ENCODE data around the gene ALK.

ALK gene

DNA sequence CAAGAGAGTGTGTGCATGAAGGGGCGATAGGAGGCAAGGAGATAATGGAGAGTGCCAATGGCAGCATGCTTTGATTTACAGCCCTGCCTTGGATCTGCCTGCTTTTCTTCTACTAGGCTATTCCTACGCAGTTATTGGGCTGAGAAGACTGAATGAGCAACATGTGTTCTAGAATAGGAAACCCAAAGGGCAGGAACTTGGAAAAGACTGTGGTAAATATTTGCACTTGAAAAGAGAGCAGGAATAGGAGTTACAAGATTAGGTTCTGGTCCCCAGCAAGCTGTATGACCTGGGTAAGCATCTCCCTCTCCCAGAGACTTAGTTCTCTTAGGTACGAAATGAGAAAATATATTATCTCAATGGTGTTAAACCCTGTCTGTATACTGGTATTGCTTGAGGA, 438.5 kb downstream of the ALK start:
- no peak for DNase-seq

DNA sequence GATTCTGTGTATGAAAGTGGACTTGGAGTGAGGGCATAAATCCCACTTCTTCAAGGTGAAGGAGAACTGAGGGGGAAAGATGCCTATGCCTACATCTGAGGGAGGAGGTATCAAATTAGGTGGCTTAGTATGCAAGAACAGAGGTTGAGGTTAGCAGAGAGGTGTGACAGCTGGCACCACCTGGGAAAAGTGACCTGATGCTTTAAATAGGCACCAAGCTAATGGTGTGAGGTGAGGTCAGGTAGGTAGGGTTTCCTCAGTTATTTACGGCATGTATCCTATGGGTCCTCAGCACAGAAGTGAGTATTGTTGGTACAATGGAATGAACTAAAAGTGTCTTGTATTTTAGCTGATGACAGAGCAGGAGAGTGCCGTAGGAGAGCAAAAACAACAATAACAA, 439.0 kb downstream of the ALK start:
- DNase-seq, result no peak

DNA sequence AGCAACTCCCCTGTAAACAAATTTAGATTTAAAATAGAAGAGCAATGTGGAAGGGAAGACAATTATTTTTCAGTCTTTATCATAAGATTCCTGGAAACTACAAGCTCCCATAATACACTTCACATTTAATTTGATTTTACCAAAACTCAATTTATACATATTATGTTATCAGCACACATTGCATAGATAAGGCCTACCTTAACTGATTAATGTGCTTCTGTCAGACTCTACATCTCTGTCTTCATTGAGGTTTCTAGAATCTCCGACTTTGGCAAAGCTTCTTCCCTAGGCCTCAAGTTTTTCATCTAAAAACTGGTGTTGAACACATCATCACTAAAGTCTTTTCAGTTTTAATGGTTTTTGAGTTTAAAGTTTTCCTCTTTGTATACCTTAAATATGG, 440.1 kb downstream of the ALK start:
- DNase-seq, result no peak

DNA sequence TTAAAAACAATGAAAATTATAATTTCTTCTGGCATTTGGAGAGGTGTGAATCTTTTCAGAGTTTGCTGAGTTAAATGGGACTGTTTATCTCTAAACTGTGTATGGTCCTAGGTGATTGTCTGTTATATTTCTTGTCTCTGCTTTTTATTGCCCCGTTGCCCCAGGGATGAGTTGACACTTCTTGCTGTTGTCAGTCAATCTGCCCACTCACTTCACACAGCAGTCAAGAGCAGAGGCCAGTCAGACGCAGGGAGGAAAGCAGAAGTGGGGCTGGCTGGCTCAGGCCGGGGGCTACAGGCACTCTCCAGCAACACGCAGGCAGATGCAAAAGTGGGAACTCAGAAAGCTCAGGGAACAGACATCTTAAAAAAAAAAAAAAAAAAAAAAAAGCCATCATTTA, 441.0 kb downstream of the ALK start:
- DNase-seq, result no peak

DNA sequence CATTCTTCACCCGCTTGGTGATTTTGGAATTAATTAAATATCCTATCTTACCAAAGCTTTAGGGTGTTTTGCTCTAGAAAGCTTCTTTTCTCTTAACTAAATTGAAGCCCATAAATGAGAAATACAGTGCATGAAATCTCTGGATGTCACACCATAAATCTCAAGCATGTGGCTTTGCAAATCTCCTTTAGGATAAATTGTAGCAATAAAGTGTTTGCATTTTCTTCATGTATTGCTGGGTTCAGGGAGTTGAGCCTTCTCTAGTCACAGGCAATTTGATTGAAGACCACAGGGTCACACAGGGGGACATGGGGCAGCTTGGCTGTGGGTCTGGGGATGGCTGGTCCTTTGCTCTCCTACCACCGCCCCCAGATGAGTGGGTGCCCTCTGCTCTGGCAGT, 442.0 kb downstream of the ALK start:
- DNase-seq, result no peak

DNA sequence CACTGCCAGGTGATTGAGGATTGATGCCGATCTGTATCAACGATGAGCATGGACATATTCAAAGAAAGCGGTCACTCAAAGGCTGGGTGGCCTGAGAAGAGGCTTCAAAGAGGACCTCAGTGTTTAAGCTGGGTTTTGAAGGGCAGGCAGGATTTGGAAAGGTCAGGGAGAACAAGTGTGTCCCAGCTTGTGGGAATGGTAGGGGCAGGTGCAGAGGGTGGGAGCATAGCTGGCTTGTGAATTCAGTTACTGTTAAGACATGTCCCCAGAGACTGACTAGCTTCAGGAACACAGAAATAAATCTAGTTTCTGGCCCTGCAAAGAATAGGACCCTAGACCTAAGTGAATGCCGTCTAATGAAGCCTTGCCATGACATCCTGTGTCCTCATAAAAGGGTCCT, 442.7 kb downstream of the ALK start:
- DNase-seq, result no peak

DNA sequence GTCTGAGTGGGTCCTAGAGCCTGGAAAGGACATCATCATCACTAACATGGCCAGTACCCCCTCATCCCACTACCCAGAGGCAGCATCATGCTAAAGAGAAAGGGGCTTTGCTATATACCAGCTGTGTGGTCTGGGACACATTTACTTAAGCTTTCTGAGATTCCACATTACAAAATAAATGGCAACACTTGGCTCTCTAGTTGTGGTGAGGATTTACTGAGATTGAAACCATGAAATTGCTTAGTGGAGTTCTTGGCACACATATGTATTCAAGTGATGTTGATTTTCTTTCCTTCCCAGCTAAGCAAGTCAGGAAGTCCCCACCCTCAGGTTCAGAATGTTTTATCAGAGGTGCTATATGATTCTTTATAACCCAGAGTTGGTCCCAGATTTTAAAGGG, 444.2 kb downstream of the ALK start:
- no peak for DNase-seq

DNA sequence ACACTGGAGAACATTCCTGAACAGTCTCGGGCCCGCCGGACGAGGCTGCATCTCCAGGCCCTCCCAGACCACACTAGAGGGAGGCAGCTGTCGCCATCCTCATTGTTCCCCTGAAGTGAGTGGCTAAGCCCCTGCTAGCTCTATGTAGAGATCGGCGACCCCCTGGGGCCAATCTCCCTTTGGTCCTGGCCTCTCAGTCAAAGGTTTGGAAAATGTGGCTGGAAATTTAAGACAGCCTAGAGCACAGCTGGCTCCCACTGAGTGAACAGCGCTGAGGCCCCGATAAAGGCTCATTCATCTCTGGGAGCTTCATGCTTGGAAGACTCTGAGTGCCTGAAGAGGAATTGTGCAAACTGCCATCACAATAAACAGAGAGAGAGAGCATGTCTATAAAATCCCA, 445.9 kb downstream of the ALK start:
- DNase-seq, result no peak

DNA sequence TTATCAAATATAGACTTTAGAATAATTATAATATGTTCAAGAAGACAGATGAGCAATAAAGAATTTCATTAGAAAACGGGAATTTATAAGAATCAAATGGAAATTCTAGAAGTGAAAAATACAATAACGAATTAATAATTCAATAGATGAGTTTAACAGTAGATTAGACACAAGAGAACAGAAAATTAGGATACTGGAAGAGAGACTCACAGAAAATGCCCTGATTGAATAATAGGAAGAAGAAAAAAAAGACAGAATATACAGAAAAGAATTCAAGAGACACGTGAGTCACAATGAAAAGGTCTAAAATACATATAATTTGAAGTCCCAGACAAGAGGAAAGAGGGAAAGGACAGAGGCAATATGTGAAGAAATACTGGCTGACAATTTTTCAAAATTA, 451.4 kb downstream of the ALK start:
- DNase-seq, result no peak

DNA sequence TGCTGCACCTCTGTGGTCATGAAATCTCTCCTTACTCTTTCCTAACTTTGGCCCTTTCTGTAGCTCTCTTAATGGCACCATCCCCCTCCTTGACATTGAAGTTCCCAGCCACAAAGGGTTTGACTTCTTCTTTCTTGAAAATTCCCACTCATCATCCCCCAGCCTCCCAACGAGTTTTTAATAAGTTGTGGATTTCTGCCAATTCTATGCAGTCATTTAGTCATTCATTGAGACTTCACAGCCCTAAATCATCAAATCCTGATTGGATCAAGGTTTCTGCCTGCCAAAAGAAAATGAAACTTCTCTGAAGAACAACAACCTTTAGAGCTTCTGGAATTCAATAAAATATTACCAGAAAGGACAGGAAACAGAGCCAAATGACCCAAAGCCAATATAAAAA, 451.9 kb downstream of the ALK start:
- no peak for DNase-seq

DNA sequence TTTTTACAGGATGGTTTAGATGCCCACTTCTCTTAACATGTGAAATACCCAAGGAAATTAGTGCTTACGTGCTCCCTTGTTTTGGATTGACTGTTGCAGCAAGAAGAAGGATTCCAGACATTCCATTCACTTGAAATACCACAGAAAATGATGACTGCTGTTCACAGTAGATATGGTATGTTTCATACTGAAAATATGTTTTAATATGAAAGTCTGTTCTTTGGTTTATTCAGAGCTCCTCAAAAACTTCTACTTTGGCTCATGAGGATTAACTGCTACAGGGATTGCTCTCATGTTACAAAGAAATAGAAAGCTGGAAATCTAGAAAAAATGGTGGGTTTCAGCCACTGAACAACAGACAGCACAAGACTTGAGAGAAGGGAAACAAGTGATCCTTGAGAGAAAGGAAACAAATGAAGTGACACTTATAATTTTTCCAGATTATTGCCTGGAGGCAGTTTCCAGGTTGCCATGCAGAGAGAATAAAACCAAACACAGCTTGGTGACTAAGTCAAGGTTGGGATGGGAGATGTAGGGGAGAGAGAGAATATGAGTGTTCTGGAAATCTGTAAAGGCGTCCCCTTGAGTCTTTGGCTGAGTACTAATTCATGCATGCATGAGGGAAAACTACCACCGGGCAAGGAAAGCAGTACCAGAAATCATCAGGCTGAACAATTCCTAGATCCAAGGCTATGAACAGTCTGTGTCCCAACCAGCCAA, 458.0 kb downstream of the ALK start:
- DNase-seq, result peak; percentile 96

DNA sequence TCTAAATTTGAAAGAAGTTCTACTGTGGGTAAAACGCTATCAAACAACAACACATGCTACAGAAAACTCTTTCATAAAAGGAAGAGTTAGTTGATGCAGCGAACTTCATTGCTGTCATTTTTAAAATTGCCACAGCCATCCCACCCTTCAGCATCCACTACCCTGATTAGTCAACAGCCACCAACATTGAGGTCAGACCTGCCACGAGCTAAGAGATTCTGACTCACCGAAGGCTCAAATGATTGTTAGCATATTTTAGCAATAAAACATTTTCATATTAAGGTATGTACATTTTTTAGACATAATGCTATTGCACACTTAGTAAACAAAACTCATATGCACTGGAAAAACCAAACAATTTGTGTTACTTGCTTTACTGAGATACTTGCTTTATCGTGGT, 459.1 kb downstream of the ALK start:
- peak; percentile 90 for DNase-seq

DNA sequence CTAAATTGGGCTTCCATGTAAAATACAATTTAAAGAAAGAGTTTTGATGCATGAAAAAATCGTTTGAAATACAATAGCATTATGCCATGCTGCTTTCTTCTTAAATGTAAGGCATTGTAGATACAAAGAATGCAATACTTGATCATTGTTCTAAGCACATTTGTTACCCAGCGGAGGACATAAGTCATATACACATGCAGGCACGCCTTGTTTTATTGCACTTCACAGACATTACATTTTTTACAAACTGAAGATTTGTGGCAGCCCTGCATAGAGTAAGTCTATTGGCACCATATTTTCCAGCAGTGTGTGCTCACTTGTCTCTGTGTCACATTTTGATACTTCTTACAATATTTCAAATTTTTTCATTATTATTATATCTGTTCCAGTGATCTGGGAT, 461.2 kb downstream of the ALK start:
- DNase-seq, result no peak

DNA sequence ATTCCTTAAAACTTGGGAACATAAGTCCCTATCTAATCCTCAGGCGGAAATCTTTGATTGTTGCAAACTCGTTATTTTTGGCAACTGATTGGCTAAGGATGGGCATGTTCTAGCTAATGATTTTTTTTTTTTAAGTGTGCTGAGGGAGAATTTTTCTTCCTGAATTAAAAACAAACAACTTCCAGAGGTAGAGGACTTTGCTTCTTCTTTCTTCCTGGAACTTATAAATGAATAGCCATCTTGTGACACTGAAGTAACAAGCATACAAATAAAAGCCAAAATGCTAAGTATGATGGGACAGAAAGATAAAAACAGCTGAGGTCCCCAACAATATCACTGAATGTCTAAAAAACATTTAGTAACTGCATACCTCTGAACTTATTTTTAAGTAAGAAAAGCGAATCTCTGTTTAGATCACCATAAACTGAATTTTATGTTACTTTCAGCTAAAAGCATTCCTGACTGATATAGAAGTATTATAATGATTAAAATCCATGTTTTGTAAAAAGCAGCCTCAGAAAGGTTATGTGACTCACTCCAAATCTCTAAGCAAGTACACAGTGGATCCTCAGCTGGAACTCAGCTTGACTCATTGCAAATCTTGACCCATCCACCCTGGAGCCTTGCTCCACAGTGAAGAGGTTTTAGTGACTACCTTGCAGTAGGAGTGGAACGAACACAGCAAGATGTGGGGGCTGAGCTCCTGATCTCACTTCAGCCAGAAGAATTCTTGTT, 461.8 kb downstream of the ALK start:
- DNase-seq, result peak; percentile 92

DNA sequence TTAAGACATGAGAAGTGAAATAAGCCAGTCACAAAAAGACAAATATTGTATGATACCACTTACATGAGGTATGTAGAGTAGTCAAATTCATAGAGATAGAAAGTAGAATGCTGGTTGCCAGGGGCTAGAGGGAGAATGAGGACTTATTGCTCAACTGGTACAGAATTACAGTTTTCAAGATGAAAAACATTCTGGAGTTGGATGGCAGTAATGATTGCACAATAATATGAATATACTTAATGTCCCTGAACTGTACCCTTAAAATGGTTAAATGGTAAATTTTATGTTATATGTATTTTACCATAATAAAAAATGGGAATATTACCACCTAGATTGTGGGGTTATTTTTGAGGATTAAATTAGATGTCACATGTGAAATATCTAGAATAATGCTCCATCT, 465.0 kb downstream of the ALK start:
- DNase-seq, result no peak

DNA sequence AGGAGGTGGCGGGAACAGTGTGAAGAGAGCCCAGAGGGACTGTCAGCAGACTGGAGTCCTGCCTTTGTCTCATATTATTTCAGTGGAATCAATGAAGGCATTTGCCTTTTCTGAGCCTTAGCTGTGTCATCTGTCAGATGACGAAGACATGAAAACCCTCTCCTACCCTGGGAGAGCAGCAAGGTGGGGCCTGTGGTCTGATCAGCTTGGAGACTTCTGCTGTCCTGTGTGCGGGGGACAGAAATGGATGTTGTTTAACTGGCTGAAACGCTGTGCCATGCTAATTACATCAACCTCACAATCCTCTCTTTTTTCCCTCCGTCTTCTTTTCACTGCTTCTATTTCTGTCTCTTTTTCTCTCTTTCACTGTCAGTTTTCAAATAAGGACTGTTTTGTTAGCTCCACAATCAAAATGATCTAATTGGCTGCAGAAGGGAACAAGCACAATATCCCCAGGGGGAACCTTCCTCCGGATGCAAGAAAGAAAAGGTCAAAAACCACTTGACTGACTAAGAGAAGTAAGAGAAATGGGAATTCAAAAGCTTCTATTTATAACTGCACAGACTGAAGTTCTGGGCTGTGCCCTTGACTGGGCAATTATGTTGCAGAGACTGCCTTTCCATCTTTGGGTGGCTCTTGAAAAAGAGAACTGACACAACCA, 466.1 kb downstream of the ALK start:
- DNase-seq, result no peak

DNA sequence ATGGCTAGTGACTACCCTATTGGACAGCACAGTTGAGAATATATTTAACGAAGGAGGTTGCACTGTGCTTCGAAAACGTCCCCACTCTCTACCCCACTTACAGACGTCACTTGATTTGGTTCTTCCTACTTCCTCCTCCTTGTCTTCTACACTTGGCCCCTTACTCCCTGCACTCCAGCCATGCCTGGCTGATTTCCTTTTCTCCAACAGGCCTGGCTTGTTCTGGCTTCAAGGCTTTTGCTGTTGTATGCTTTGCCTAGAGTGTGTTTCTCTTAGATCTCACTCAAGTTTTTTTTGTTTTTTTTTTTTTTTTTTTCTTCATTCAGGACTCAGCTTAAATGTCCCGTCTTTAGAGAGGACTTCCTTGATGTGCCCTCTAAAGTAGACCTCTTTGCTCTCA, 469.4 kb downstream of the ALK start:
- DNase-seq, result no peak

DNA sequence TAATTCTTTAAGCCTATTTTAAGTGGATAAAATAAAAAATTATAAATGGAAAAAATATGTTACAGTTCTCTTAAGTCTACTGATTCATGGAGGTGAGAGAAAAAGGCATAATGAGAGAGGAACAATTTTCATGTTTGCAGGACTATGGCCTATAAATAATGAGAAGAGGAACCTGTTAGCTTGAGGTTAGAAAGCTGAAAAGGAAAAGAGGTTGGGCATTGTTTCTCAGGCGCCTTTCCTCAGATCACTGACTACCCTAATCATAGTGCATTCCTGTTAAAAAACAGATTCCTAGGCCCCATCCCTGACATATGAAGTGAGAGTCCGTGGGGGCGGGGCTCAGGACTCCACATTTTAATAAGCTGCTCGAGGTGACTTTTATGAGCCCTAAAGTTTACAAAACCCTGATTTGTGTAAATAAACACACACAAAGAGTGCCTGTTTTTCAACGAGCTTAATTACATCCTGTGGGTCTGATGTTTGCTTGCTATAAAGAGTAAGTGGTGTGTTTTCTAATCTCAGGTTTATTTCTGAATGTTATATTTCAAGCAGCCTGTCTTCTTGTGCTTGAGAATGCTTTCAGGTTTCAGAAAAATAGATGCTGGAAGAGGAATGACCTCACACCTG, 470.7 kb downstream of the ALK start:
- DNase-seq, result no peak

DNA sequence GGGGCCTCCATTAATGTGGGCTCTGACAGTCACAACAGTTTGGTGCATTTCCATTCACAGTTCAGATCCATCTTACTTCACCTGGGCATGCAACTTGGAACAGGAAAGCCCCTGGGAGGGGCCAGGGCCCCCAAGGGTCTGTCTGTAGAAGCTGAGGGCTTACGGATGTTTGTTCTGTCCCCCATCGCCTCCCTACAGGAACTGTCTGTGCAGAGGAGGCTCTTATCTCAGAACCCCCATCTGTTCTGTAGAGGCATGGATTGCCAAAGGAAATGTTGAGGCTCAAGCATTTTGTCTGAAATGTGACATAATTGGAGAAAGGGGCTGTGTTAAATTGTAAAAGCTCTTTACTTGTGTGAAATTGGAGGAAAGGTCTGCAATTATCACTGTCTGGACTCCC, 471.9 kb downstream of the ALK start:
- DNase-seq, result no peak

DNA sequence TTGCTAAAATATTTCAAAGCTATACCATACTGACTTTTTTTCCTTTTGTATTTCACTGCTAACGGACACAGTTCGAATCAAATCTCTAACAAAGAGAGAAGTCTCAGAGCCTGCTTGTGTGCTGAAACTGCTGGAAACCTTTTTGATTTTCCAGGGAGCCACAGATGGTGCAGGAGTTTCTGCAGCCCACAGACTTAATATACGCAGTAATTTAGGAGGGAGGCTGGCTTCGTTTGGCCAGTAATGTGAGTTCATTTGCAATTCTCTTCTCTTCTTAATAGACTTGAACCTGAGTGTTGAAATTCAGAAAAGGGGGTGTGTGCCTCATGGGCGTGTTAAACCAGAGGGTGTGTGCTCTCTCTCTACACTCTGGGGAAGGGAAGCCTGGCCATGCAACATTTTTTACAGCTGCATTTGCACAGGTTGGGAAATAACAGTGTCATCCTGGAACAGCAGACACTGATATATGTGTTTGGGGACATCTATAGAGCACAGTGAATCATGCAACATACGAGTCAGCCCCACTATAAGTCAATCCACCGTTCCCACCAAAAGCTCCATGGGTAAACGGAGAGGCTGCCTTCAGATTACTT, 473.2 kb downstream of the ALK start:
- DNase-seq, result no peak

DNA sequence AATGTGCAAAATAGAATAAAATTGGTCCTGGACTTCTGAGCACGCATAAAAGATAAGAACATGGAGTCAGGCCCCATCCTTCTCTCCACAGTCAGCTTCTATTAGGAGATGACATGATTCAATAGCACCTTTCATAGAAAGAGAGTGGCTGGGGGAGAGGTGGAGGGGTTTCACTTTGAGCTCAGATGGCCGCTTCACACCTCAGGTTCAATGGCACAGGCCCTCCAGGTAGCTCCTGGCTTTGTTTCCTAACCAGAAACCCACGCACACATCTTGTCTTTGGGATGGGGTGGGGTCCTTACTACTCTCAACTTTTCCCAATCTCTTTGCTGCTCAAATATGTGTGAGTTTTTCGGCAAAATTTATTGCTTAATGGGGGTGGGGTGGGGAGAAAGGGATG, 473.9 kb downstream of the ALK start:
- DNase-seq, result no peak

DNA sequence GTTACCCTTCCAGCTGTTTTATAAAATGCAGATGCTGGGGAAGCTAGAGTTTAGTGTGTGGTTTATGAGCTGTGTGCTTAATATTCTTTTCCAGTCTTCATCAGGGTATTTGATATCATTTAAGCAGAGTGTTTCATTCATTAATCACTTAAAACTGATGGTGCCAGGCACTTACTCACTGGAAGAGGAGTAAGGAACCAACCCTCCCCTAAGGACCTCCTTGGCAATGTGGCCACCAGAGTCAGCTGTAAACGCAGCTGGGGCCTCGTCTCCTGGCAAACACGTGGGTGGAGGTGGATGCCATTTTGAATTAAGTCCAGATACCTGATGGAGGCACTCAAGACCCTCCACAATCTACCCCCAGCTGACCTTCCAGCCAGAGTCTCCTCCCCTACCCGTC, 474.5 kb downstream of the ALK start:
- DNase-seq, result peak; percentile 15

DNA sequence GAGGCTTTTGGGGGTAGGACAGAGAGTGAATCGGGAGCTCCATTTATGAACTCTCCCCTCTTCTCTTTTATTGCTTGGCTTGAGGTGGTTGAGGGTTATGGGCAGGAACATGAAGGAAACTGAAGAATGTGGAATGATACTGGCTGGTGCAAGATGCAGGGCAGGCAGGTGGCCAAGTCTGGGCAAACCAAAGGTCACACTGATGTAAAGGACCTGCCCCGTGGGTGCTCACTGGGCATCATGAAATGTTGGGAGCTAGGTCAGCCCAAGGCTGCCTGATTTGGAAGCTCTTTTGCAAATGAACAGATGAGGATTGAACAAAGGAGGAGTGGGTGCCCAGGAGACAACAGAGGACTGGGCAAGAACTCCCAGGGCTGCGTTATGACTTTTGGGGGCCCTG, 477.2 kb downstream of the ALK start:
- no peak for DNase-seq

DNA sequence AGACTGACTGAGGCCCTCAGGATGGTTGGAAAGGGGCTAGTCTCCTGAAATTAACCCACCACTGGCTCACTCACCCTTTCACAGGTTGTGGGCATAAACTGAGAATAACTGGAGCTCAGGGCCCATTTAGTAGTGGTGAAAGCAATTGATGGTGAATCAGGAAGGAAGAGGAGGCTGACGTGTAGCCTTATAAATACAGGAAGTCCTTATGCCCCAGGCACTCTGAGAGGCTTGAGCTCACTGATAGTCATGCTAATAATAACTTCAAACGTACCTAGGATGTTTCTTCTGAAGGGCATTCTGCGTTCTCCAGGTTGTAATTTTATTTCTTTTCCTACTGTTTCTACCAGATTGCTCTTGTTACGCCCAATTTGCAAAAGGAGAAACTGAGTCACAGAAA, 477.8 kb downstream of the ALK start:
- no peak for DNase-seq
